Measurements from ENCODE around the gene TSPAN18. TPM values are rescaled to one million over a fixed set of nuclear protein-coding genes. Genes with fewer than 3 reads are reported as not detected.
A peak's percentile ranks its signal among the peaks of the same experiment; 100 is the strongest.

TSPAN18 gene
- total RNA-seq, 4 donors from 2014 or later = 3.6 to 12.4 (median 8.2) TPM

- Histone ChIP-seq H3K4me3 (replicated peaks in 1 of 3) (no peak overlapping the region), H3K36me3 (no peaks in the 10 kb centered on the region), H3K4me1 (peaks cover 22 to 44% of the 10 kb centered on the region in 2 donors), H3K27ac (no peak overlapping the region), H3K27me3 (no peaks in the 10 kb centered on the region), H3K9me3 (no peaks in the 10 kb centered on the region)
- intact Hi-C loops (cut with DNase I) = no loop called here
- 86 to 89% methylated on average over 7 of the region's 7 CpGs for WGBS, 2 donors
- TF ChIP-seq POLR2A (IDR thresholded peaks at IDR 0.05) (no peak), CTCF (IDR thresholded peaks at IDR 0.05) (no peak)
- no peak for DNase-seq
Observed at GRCh38 chr11:44808053-44808753, 81.4 kb downstream of the TSPAN18 start.

DNA sequence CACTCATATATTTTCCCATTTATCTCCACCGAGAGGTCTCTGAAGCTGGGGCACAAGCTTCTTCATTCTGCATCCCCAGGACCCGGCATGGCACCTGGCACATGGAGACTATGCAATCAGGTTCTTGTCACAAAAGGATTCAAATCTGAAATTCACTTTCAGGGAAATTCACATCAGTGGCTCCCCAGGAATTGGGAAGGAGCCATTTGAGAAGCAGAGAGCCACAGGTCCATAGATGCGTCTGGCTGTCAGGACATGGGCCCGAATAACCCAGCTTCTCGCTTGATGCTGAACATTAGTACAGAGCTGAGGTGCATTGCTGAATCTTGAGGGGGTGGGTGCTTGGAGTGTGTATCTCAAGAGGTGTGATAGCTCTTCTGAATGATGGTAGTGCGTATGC, 82.5 kb downstream of the TSPAN18 start:
- 82 to 95% methylated on average over 5 to 6 of the region's 6 CpGs for WGBS, 2 donors
- no peaks in the 10 kb centered on the region for H3K36me3 ChIP-seq
- intact Hi-C loops (cut with DNase I) = no loop called here

GRCh38 chr11:44811841-44812448, 85.2 kb downstream of the TSPAN18 start:
- Histone ChIP-seq H3K4me1 (peaks cover 8 to 44% of the 10 kb centered on the region in 2 donors), H3K9me3 (no peaks in the 10 kb centered on the region), H3K4me3 (replicated peaks in 1 of 3) (no peak overlapping the region), H3K36me3 (no peaks in the 10 kb centered on the region), H3K27ac (peak overlapping the region in 1 of 3 donors; percentile 22), H3K27me3 (no peaks in the 10 kb centered on the region)
- 82 to 86% methylated on average over 5 to 6 of the region's 6 CpGs for WGBS, 2 donors
- TF ChIP-seq POLR2A (IDR thresholded peaks at IDR 0.05) (no peak), CTCF (IDR thresholded peaks at IDR 0.05) (no peak)
- intact Hi-C loops (cut with DNase I) = no loop called here
- DNase-seq = no peak

More for the DNA sequence above, 82.5 kb downstream of the TSPAN18 start:
- H3K27ac ChIP-seq = no peak overlapping the region
- DNase-seq = no peak
- no peaks in the 10 kb centered on the region for H3K9me3 ChIP-seq
- no peak for TF ChIP-seq POLR2A (IDR thresholded peaks at IDR 0.05)
- TF ChIP-seq CTCF (IDR thresholded peaks at IDR 0.05) = no peak
- H3K4me3 ChIP-seq (replicated peaks in 1 of 3) = no peak overlapping the region
- H3K4me1 ChIP-seq = peaks cover 18 to 44% of the 10 kb centered on the region in 2 donors
- H3K27me3 ChIP-seq = no peaks in the 10 kb centered on the region

DNA sequence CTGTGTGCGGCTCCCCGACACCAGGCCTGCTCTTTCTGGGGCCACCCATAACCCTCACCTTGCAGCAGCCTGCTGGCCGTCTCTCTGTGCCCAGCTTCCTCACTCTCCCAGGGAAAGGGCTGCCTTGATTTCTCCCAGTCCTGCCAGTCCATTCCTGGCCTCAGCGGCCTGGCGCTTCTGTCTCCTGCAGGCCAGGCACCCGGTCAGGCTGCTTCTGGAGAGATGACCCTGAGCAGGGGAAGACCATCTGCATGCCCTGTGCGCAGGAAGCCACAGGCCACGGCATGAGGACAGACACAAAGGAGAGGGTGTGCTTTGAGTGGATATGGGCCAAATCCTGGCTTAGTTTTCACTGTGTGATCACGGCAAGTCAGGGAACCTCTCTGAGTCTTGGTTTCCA, 86.2 kb downstream of the TSPAN18 start:
- WGBS, 2 donors = 69 to 76% methylated on average over 6 of the region's 9 CpGs
- peak overlapping the region in 1 of 3 donors; percentile 25 for H3K27ac ChIP-seq

More for the DNA sequence above, 86.2 kb downstream of the TSPAN18 start:
- Histone ChIP-seq H3K4me1 (peaks cover 8 to 51% of the 10 kb centered on the region in 2 donors), H3K4me3 (replicated peaks in 1 of 3) (no peak overlapping the region), H3K27me3 (no peaks in the 10 kb centered on the region), H3K36me3 (no peaks in the 10 kb centered on the region), H3K9me3 (no peaks in the 10 kb centered on the region)
- TF ChIP-seq POLR2A (IDR thresholded peaks at IDR 0.05) (no peak), CTCF (IDR thresholded peaks at IDR 0.05) (no peak)
- intact Hi-C loops (cut with DNase I) = no loop called here
- DNase-seq = peak; percentile 10 to 17

Measured in thyroid gland (tissue), 4 donors.